DND-41 (cell line): ENCODE results near the gene GPR146.

Experiments
- ATAC-seq: fragments of 200-7000 bp; cut with Tn5 transposase; 3 replicates; pipeline ENCODE4 v1.9.1; 2021; ENCODE audit warnings: low read depth; ENCODE audit not compliant: insufficient read depth
- DNase-seq: peaks from one replicate; pipeline ENCODE4 v3.0.0-alpha.2; 2020
- H2AFZ ChIP-seq: 2 replicates; pipeline ENCODE4 v1.6.0; 2012; ENCODE audit warnings: low read depth, low read length
- H3K27ac ChIP-seq: 2 replicates; pipeline ENCODE4 v1.5.1; 2012; ENCODE audit warnings: low read length, inconsistent platforms
- H3K27me3 ChIP-seq: fragments of 200-600 bp; sonication (generic); 2 replicates; pipeline ENCODE4 v1.6.0; 2012; ENCODE audit warnings: low read length, mild to moderate bottlenecking, inconsistent platforms; ENCODE audit not compliant: insufficient read depth, poor library complexity
- H3K36me3 ChIP-seq: 2 replicates; pipeline ENCODE4 v1.5.1; 2012; ENCODE audit warnings: low read length, inconsistent platforms; ENCODE audit not compliant: insufficient read depth
- H3K4me1 ChIP-seq: 2 replicates; pipeline ENCODE4 v1.5.1; 2012; ENCODE audit warnings: mild to moderate bottlenecking, low read length; ENCODE audit not compliant: insufficient read depth
- H3K4me2 ChIP-seq: 2 replicates; pipeline ENCODE4 v1.6.0; 2012; ENCODE audit warnings: mild to moderate bottlenecking, moderate library complexity, low read length, inconsistent platforms; ENCODE audit not compliant: insufficient read depth
- H3K4me3 ChIP-seq, 2 experiments: fragments of 200-600 bp in 1 of 2; shearing (Covaris generic) in 1 of 2; 2 replicates each; pipeline ENCODE4 v1.5.1; 2012 to 2016; ENCODE audit warnings: inconsistent platforms in 2 of 2, low read length in 2 of 2, mild to moderate bottlenecking in 2 of 2, low read depth in 1 of 2, moderate library complexity in 1 of 2
- H3K79me2 ChIP-seq: 2 replicates; pipeline ENCODE4 v1.6.0; 2012; ENCODE audit warnings: low read length, inconsistent platforms; ENCODE audit not compliant: insufficient read depth
- H3K9ac ChIP-seq: 2 replicates; pipeline ENCODE4 v1.6.0; 2012; ENCODE audit warnings: low read depth, mild to moderate bottlenecking, inconsistent platforms, low read length, moderate library complexity
- H3K9me3 ChIP-seq: 2 replicates; pipeline ENCODE4 v1.5.1; 2012; ENCODE audit warnings: low read length, moderate library complexity, mild to moderate bottlenecking, inconsistent platforms; ENCODE audit not compliant: insufficient read depth, severe bottlenecking
- H4K20me1 ChIP-seq: 2 replicates; pipeline ENCODE4 v1.6.0; 2012; ENCODE audit warnings: low read length; ENCODE audit not compliant: insufficient read depth
- CTCF ChIP-seq: IDR thresholded peaks from 2 replicates; pipeline ENCODE4 v1.5.1; 2012; ENCODE audit warnings: borderline replicate concordance, low read length, moderate library complexity, mild to moderate bottlenecking; ENCODE audit not compliant: poor library complexity, severe bottlenecking; ENCODE audit errors: extremely low read depth
- EZH2 ChIP-seq: IDR thresholded peaks from 3 replicates; pipeline ENCODE4 v1.6.1; 2012; ENCODE audit warnings: borderline replicate concordance, low read depth, mild to moderate bottlenecking, moderate library complexity, low read length, inconsistent platforms; ENCODE audit not compliant: severe bottlenecking

The GPR146 gene

GRCh38 chr7:1096156-1097119, 52.1 kb downstream of the GPR146 start:
- H3K4me1 ChIP-seq, result no peaks in the 10 kb centered on the region
- TF ChIP-seq EZH2, result no peak
- no peak for TF ChIP-seq CTCF
- DNase-seq (no peak), ATAC-seq (no peak)
- no peak overlapping the region for H3K4me2 ChIP-seq
- no peak overlapping the region for H3K27ac ChIP-seq
- no peaks in the 10 kb centered on the region for H3K79me2 ChIP-seq
- peaks cover 7% of the 10 kb centered on the region; the same call in 1 of the 2 replicates for H3K36me3 ChIP-seq
- H3K9ac ChIP-seq, result no peak overlapping the region
- peaks cover 47% of the 10 kb centered on the region for H4K20me1 ChIP-seq
- H3K4me3 ChIP-seq, result no peak overlapping the region
- no peak overlapping the region for H2AFZ ChIP-seq
- H3K9me3 ChIP-seq, result no peaks in the 10 kb centered on the region
- H3K27me3 ChIP-seq, result no peaks in the 10 kb centered on the region

- no peaks in the 10 kb centered on the region for H3K4me1 ChIP-seq
- no peak overlapping the region for H3K4me2 ChIP-seq
- no peak overlapping the region for H3K27ac ChIP-seq
- peaks cover 3% of the 10 kb centered on the region; the same call in 1 of the 2 replicates for H3K36me3 ChIP-seq
- no peaks in the 10 kb centered on the region for H3K27me3 ChIP-seq
- no peak overlapping the region for H2AFZ ChIP-seq
- H3K4me3 ChIP-seq, result no peak overlapping the region
- H3K9ac ChIP-seq, result no peak overlapping the region
- ATAC-seq, result no peak
- peaks cover 5% of the 10 kb centered on the region; the same call in 1 of the 2 replicates for H3K79me2 ChIP-seq
- H4K20me1 ChIP-seq, result peaks cover 41% of the 10 kb centered on the region
- no peaks in the 10 kb centered on the region for H3K9me3 ChIP-seq
- TF ChIP-seq CTCF (no peak), EZH2 (no peak)
- no peak for DNase-seq
These were observed 52.8 kb downstream of the GPR146 start for GRCh38 chr7:1097120-1097504.

GRCh38 chr7:1098243-1099153, 54.2 kb downstream of the GPR146 start:
- H3K27ac ChIP-seq, result no peak overlapping the region
- H3K9ac ChIP-seq, result no peak overlapping the region
- no peak overlapping the region for H2AFZ ChIP-seq
- ATAC-seq, result no peak
- no peak overlapping the region for H3K4me3 ChIP-seq
- DNase-seq, result no peak
- TF ChIP-seq EZH2 (no peak), CTCF (no peak)
- no peaks in the 10 kb centered on the region for H3K27me3 ChIP-seq
- H3K79me2 ChIP-seq, result peaks cover 7% of the 10 kb centered on the region
- H4K20me1 ChIP-seq, result peaks cover 48% of the 10 kb centered on the region
- H3K36me3 ChIP-seq, result no peaks in the 10 kb centered on the region; the same call in 1 of the 2 replicates
- H3K4me2 ChIP-seq, result no peak overlapping the region
- H3K4me1 ChIP-seq, result no peaks in the 10 kb centered on the region
- H3K9me3 ChIP-seq, result no peaks in the 10 kb centered on the region
